Measurements from ENCODE around the gene YDJC. TPM values are rescaled to one million over a fixed set of nuclear protein-coding genes. Genes with fewer than 3 reads are reported as not detected.
"Not testable (repeated sequence)": the region's sequence is repeated elsewhere in the genome, so short reads cannot be mapped to it uniquely, and the experiment has no call there.

The YDJC gene
- total RNA-seq, 2 donors from 2014 or later, result 15.2 to 20.5 TPM

- H3K27me3 ChIP-seq, result no peaks in the 10 kb centered on the region
- H3K36me3 ChIP-seq, result peaks cover 7% of the 10 kb centered on the region
- TF ChIP-seq CTCF (IDR thresholded peaks at IDR 0.05), result no peak
- peaks cover 0 to 48% of the 10 kb centered on the region in 2 donors for H3K4me1 ChIP-seq
- DNase-seq (ENCODE audit: low spot score), result no peak
- no peak overlapping the region for H3K27ac ChIP-seq
- H3K9me3 ChIP-seq, result no peaks in the 10 kb centered on the region
- H3K4me3 ChIP-seq, result no peak overlapping the region
Measured at GRCh38 chr22:21621025-21621424, 8.8 kb downstream of the YDJC start.

- not testable (repeated sequence) for DNase-seq (ENCODE audit: low spot score); H3K27ac ChIP-seq; H3K9me3 ChIP-seq; H3K27me3 ChIP-seq; H3K4me3 ChIP-seq
- peaks cover 15% of the 10 kb centered on the region for H3K36me3 ChIP-seq
- H3K4me1 ChIP-seq, result peaks cover 0 to 19% of the 10 kb centered on the region in 2 donors
Measured at GRCh38 chr22:21617337-21617736, 12.5 kb downstream of the YDJC start.

- H3K4me3 ChIP-seq, result no peak overlapping the region
- peaks cover 0 to 9% of the 10 kb centered on the region in 2 donors for H3K4me1 ChIP-seq
- H3K27me3 ChIP-seq, result no peaks in the 10 kb centered on the region
- H3K27ac ChIP-seq, result no peak overlapping the region
- no peak for DNase-seq (ENCODE audit: low spot score)
- peaks cover 29% of the 10 kb centered on the region for H3K36me3 ChIP-seq
- no peaks in the 10 kb centered on the region for H3K9me3 ChIP-seq
- no peak for TF ChIP-seq CTCF (IDR thresholded peaks at IDR 0.05)
Measured at GRCh38 chr22:21615731-21616130, 14.1 kb downstream of the YDJC start.

GRCh38 chr22:21613553-21614233 is 16.1 kb downstream of the YDJC start:
- no peaks in the 10 kb centered on the region for H3K9me3 ChIP-seq
- DNase-seq (ENCODE audit: low spot score), result no peak
- no peak for TF ChIP-seq CTCF (IDR thresholded peaks at IDR 0.05)
- H3K36me3 ChIP-seq, result peaks cover 31% of the 10 kb centered on the region
- no peaks in the 10 kb centered on the region for H3K4me1 ChIP-seq
- H3K27ac ChIP-seq, result no peak overlapping the region
- no peak overlapping the region for H3K4me3 ChIP-seq
- no peaks in the 10 kb centered on the region for H3K27me3 ChIP-seq

- TF ChIP-seq CTCF (IDR thresholded peaks at IDR 0.05), result no peak
- Histone ChIP-seq H3K27me3 (no peaks in the 10 kb centered on the region), H3K4me3 (no peak overlapping the region), H3K9me3 (no peaks in the 10 kb centered on the region), H3K27ac (no peak overlapping the region), H3K4me1 (peaks cover 0 to 1% of the 10 kb centered on the region in 2 donors), H3K36me3 (peaks cover 31% of the 10 kb centered on the region)
- DNase-seq (ENCODE audit: low spot score), result no peak
Measured at GRCh38 chr22:21612858-21613257, 17.0 kb downstream of the YDJC start.

- DNase-seq (ENCODE audit: low spot score), result no peak
- no peak overlapping the region for H3K4me3 ChIP-seq
Measured at GRCh38 chr22:21611210-21611977, 18.4 kb downstream of the YDJC start.

GRCh38 chr22:21609556-21610157 is 20.2 kb downstream of the YDJC start:
- H3K9me3 ChIP-seq; H3K27ac ChIP-seq; DNase-seq (ENCODE audit: low spot score); H3K27me3 ChIP-seq; H3K4me3 ChIP-seq: not testable (repeated sequence)
- peaks cover 0 to 15% of the 10 kb centered on the region in 2 donors for H3K4me1 ChIP-seq
- peaks cover 29% of the 10 kb centered on the region for H3K36me3 ChIP-seq

More at GRCh38 chr22:21611210-21611977, 18.4 kb downstream of the YDJC start:
- TF ChIP-seq CTCF (IDR thresholded peaks at IDR 0.05), result no peak
- H3K36me3 ChIP-seq, result peaks cover 31% of the 10 kb centered on the region
- H3K27ac ChIP-seq, result no peak overlapping the region
- H3K27me3 ChIP-seq, result no peaks in the 10 kb centered on the region
- H3K9me3 ChIP-seq, result no peaks in the 10 kb centered on the region
- H3K4me1 ChIP-seq, result peaks cover 0 to 15% of the 10 kb centered on the region in 2 donors

All from right atrium auricular region (tissue), 2 donors.